ENCODE data around the gene EFCAB6. TPM values are rescaled to one million over a fixed set of nuclear protein-coding genes. Genes with fewer than 3 reads are reported as not detected.

EFCAB6 gene
- total RNA-seq, 1 experiment from 2014 or later, result 0.52 TPM

- BruUV-seq (replicated peaks), result no TSS peak
- H3K9me2 ChIP-seq (ENCODE audit: insufficient read depth), result no peaks in the 10 kb centered on the region
- H3K9ac ChIP-seq (ENCODE audit: low read length), result no peak overlapping the region
- no peak overlapping the region for H3K27ac ChIP-seq (ENCODE audit: low read depth, low read length)
- CTCF ChIA-PET, result no interaction called here
- H3K27me3 ChIP-seq (ENCODE audit: insufficient read depth, low read length), result peaks cover 70% of the 10 kb centered on the region
- no peak for DNase-seq (ENCODE audit: low read depth, low spot score)
- H3K4me3 ChIP-seq (replicated peaks in 1 of 2; ENCODE audit: low read depth in 1 of 2, low read length in 2 of 2), result no peak overlapping the region
- H3K4me1 ChIP-seq (ENCODE audit: control insufficient read depth in 1 of 2, insufficient read depth in 2 of 2, low read length in 2 of 2), result no peaks in the 10 kb centered on the region
- H3K9me3 ChIP-seq (ENCODE audit: control insufficient read depth in 1 of 2, insufficient read depth in 1 of 2, low read depth in 1 of 2, low read length in 2 of 2), result no peaks in the 10 kb centered on the region
- no peak overlapping the region for H2AFZ ChIP-seq (ENCODE audit: low read depth, low read length, poor library complexity, severe bottlenecking)
- TF ChIP-seq CEBPB (IDR thresholded peaks at IDR 0.05; ENCODE audit: low read depth) (no peak), RAD21 (IDR thresholded peaks at IDR 0.05; ENCODE audit: low read depth) (no peak), ZFX (IDR thresholded peaks at IDR 0.05) (no peak), ATF3 (IDR thresholded peaks at IDR 0.05) (no peak), POLR2AphosphoS5 (IDR thresholded peaks at IDR 0.05; ENCODE audit: low read depth, low read length) (no peak), SIN3A (IDR thresholded peaks at IDR 0.05; ENCODE audit: low read depth) (no peak), SP1 (IDR thresholded peaks at IDR 0.05; ENCODE audit: low read depth) (no peak), YY1 (IDR thresholded peaks at IDR 0.05; ENCODE audit: extremely low read depth, insufficient replicate concordance, low read depth, low read length) (no peak), ELF1 (IDR thresholded peaks at IDR 0.05; ENCODE audit: borderline replicate concordance, low read depth) (no peak)
- POLR2A ChIA-PET, result no interaction called here
- intact Hi-C loops (cut with micrococcal nuclease), result no loop called here
- H3K4me2 ChIP-seq (ENCODE audit: low read length), result no peak overlapping the region
- no peak for ATAC-seq
- RAD21 ChIA-PET (ENCODE audit: low non-redundant PET in 1 of 2, low total read pairs in 2 of 2, uncharacterized antibody in 2 of 2, unreplicated experiment in 2 of 2), result no interaction called here
- H4K20me1 ChIP-seq (ENCODE audit: insufficient read depth), result no peaks in the 10 kb centered on the region; the same call in 1 of the 2 replicates
- H3K36me3 ChIP-seq (ENCODE audit: control insufficient read depth in 1 of 2, insufficient read depth in 2 of 2, low read length in 2 of 2), result no peaks in the 10 kb centered on the region
- no peaks in the 10 kb centered on the region for H3K79me2 ChIP-seq (ENCODE audit: insufficient read depth, low read length)
Observed at GRCh38 chr22:43571181-43571580, 240.9 kb downstream of the EFCAB6 start.

GRCh38 chr22:43570531-43571165 is 241.5 kb downstream of the EFCAB6 start:
- DNase-seq (ENCODE audit: low read depth, low spot score), result no peak
- H3K9ac ChIP-seq (ENCODE audit: low read length), result no peak overlapping the region
- intact Hi-C loops (cut with micrococcal nuclease), result no loop called here
- no peak for ATAC-seq
- no peak overlapping the region for H3K27ac ChIP-seq (ENCODE audit: low read depth, low read length)
- RAD21 ChIA-PET (ENCODE audit: low non-redundant PET in 1 of 2, low total read pairs in 2 of 2, uncharacterized antibody in 2 of 2, unreplicated experiment in 2 of 2), result no interaction called here
- POLR2A ChIA-PET, result no interaction called here
- no peaks in the 10 kb centered on the region for H3K4me1 ChIP-seq (ENCODE audit: control insufficient read depth in 1 of 2, insufficient read depth in 2 of 2, low read length in 2 of 2)
- no TSS peak for BruUV-seq (replicated peaks)
- H3K79me2 ChIP-seq (ENCODE audit: insufficient read depth, low read length), result no peaks in the 10 kb centered on the region
- H2AFZ ChIP-seq (ENCODE audit: low read depth, low read length, poor library complexity, severe bottlenecking), result no peak overlapping the region
- no peaks in the 10 kb centered on the region for H3K36me3 ChIP-seq (ENCODE audit: control insufficient read depth in 1 of 2, insufficient read depth in 2 of 2, low read length in 2 of 2)
- no peaks in the 10 kb centered on the region for H3K9me3 ChIP-seq (ENCODE audit: control insufficient read depth in 1 of 2, insufficient read depth in 1 of 2, low read depth in 1 of 2, low read length in 2 of 2)
- TF ChIP-seq POLR2A (IDR thresholded peaks at IDR 0.05; ENCODE audit: borderline replicate concordance, extremely low read depth, insufficient read depth, insufficient read length), result no peak
- H4K20me1 ChIP-seq (ENCODE audit: insufficient read depth), result no peaks in the 10 kb centered on the region
- CTCF ChIA-PET, result no interaction called here
- no peak overlapping the region for H3K4me3 ChIP-seq (replicated peaks in 1 of 2; ENCODE audit: low read depth in 1 of 2, low read length in 2 of 2)
- no peaks in the 10 kb centered on the region for H3K9me2 ChIP-seq (ENCODE audit: insufficient read depth)
- peaks cover 66% of the 10 kb centered on the region for H3K27me3 ChIP-seq (ENCODE audit: insufficient read depth, low read length)
- H3K4me2 ChIP-seq (ENCODE audit: low read length), result no peak overlapping the region
